Endothelial cell of umbilical vein (primary cell): ENCODE results near the gene NDFIP1. TPM values are rescaled to one million over a fixed set of nuclear protein-coding genes. Genes with fewer than 3 reads are reported as not detected.

Experiments
- BruUV-seq: library from RNA; stranded (reverse); fragments of 400-500 nt; replicated peaks from 2 replicates; lab custom pipeline; 2021; lab: Mats Ljungman, UMichigan
- CTCF ChIA-PET: fragments of 300-600, 350-600 bp; sonication (Branson Sonifier 250); formaldehyde crosslinking; loops from one replicate; lab custom pipeline; 2021; ENCODE audit warnings: antibody characterized with exemption, inconsistent platforms; lab: Charles Lee
- POLR2A ChIA-PET: fragments of 300-600, 350-600 bp; sonication (Branson Sonifier 250); formaldehyde crosslinking; loops from one replicate; lab custom pipeline; 2021; ENCODE audit warnings: antibody characterized with exemption, inconsistent platforms; lab: Charles Lee
- DNase-seq: peaks from one replicate; pipeline ENCODE4 v3.0.0-alpha.2; 2011; ENCODE audit warnings: low read depth, low spot score
- FAIRE-seq: peaks from 2 replicates; lab custom pipeline; 2011; peaks lifted over from hg19 to GRCh38; lab: Jason Lieb, UNC
- H2AFZ ChIP-seq: 2 replicates; pipeline ENCODE4 v1.6.0; 2012; ENCODE audit warnings: low read depth, low read length, control low read depth, inconsistent platforms
- H3K27ac ChIP-seq: 2 replicates; pipeline ENCODE4 v1.5.1; 2011; ENCODE audit warnings: low read depth, mild to moderate bottlenecking, control low read depth, low read length, moderate library complexity; ENCODE audit not compliant: insufficient read depth
- H3K27me3 ChIP-seq, 2 experiments: 2 replicates each; pipeline versions ENCODE4 v1.6.0 to v1.6.1; 2011; ENCODE audit warnings: low read length in 2 of 2, mixed read lengths in 1 of 2; ENCODE audit not compliant: control insufficient read depth in 2 of 2, insufficient read depth in 2 of 2
- H3K36me3 ChIP-seq, 2 experiments: 2 replicates in 1 of 2; 3 replicates in 1 of 2; pipeline ENCODE4 v1.5.1; 2011; ENCODE audit warnings: low read length in 2 of 2, mild to moderate bottlenecking in 1 of 2, moderate library complexity in 1 of 2; ENCODE audit not compliant: control insufficient read depth in 2 of 2, insufficient read depth in 2 of 2; ENCODE audit errors: extremely low read depth in 1 of 2
- H3K4me1 ChIP-seq: 3 replicates; pipeline ENCODE4 v1.5.1; 2011; ENCODE audit warnings: mild to moderate bottlenecking, low read length; ENCODE audit not compliant: control insufficient read depth, insufficient read depth; ENCODE audit errors: extremely low read depth
- H3K4me2 ChIP-seq: 2 replicates; pipeline ENCODE4 v1.6.1; 2011; ENCODE audit warnings: low read length, control low read depth, mixed read lengths; ENCODE audit not compliant: insufficient read depth
- H3K4me3 ChIP-seq, 3 experiments: fragments of 200-600 bp in 1 of 3; sonication (generic), shearing (Covaris generic) in 1 of 3; replicated peaks in 1 of 3; 2 replicates each; pipeline ENCODE4 v1.5.1; 2011 to 2016; ENCODE audit warnings: control low read depth in 3 of 3, low read length in 3 of 3, mild to moderate bottlenecking in 2 of 3, inconsistent platforms in 1 of 3, low read depth in 1 of 3, moderate library complexity in 1 of 3; ENCODE audit not compliant: insufficient read depth in 1 of 3
- H3K79me2 ChIP-seq: 2 replicates; pipeline ENCODE4 v1.6.0; 2012; ENCODE audit warnings: low read length, inconsistent platforms; ENCODE audit not compliant: control insufficient read depth, insufficient read depth
- H3K9ac ChIP-seq: replicated peaks from 2 replicates; pipeline ENCODE3; 2011; ENCODE audit warnings: low read length, control low read depth; ENCODE audit not compliant: insufficient read depth; ENCODE audit errors: extremely low read depth
- H3K9me1 ChIP-seq: replicated peaks from 3 replicates; pipeline ENCODE4 v1.6.0; 2011; ENCODE audit warnings: mild to moderate bottlenecking, low read length; ENCODE audit not compliant: control insufficient read depth, insufficient read depth; ENCODE audit errors: extremely low read depth
- H3K9me3 ChIP-seq: replicated peaks from 2 replicates; pipeline ENCODE4 v1.5.1; 2012; ENCODE audit warnings: low read length, inconsistent platforms; ENCODE audit not compliant: control insufficient read depth, insufficient read depth
- H4K20me1 ChIP-seq: replicated peaks from 2 replicates; pipeline ENCODE3; 2011; ENCODE audit warnings: mild to moderate bottlenecking, low read length; ENCODE audit not compliant: control insufficient read depth, insufficient read depth; ENCODE audit errors: extremely low read depth
- EZH2 ChIP-seq: IDR thresholded peaks from 2 replicates; pipeline ENCODE4 v1.6.1; 2012; ENCODE audit warnings: borderline replicate concordance, low read depth, mild to moderate bottlenecking, moderate library complexity, low read length, inconsistent platforms; ENCODE audit not compliant: severe bottlenecking
- FOS ChIP-seq: IDR thresholded peaks from 2 replicates; pipeline ENCODE4 v1.6.1; 2011; ENCODE audit warnings: mild to moderate bottlenecking, low read length, moderate library complexity, borderline replicate concordance; ENCODE audit not compliant: insufficient read depth
- GATA2 ChIP-seq: IDR thresholded peaks from 2 replicates; pipeline ENCODE4 v1.7.0; 2011; ENCODE audit warnings: low read depth, mild to moderate bottlenecking, moderate library complexity, mixed read lengths, low read length; ENCODE audit not compliant: insufficient read length, insufficient read depth
- JUN ChIP-seq: IDR thresholded peaks from 2 replicates; pipeline ENCODE4 v1.6.1; 2011; ENCODE audit warnings: borderline replicate concordance, low read depth; ENCODE audit not compliant: insufficient read length, insufficient read depth
- MAX ChIP-seq: IDR thresholded peaks from 2 replicates; pipeline ENCODE4 v1.6.1; 2011; ENCODE audit not compliant: insufficient read depth, insufficient read length
- MYC ChIP-seq: IDR thresholded peaks from one replicate; pipeline ENCODE4 v1.6.1; 2011; ENCODE audit warnings: mild to moderate bottlenecking, low read depth, low read length
- POLR2A ChIP-seq: IDR thresholded peaks from 2 replicates; pipeline ENCODE4 v1.6.1; 2012; ENCODE audit warnings: low read depth, mild to moderate bottlenecking, control low read depth, low read length
- POLR2AphosphoS5 ChIP-seq: IDR thresholded peaks from 2 replicates; pipeline ENCODE4 v1.6.1; 2012; ENCODE audit warnings: low read depth, mild to moderate bottlenecking, control low read depth, low read length, moderate library complexity; ENCODE audit not compliant: insufficient read depth
- dilution Hi-C: fragments of 300-500 bp; cut with MboI; formaldehyde crosslinking; loops from one replicate; pipeline ENCODE4 v1.15.0; 2019; ENCODE audit warnings: low sequenced_read_pairs; ENCODE audit not compliant: extremely low pct_ligation_motif_present
- intact Hi-C: fragments of 100-400 bp; cut with micrococcal nuclease; formaldehyde crosslinking; loops from one replicate; pipeline ENCODE4 v1.10.0; 2022
- polyA plus RNA-seq, 4 experiments: library from polyadenylated mRNA; depleted of rRNA in 3 of 4; stranded (reverse) in 3 of 4; unstranded in 1 of 4; fragments of >200 nt; gene quantifications; 2 replicates each; pipeline versions ENCODE4 v1.2.1 to v1.2.3, GENCODE V29; 2011 to 2012; ENCODE audit warnings: missing spikeins in 1 of 4
- total RNA-seq: library from RNA; stranded (reverse); gene quantifications from 2 replicates; pipeline ENCODE4 v1.2.3, GENCODE V29; 2021
- TF ChIP-seq, protein P1 (sequence below), 2 donors: IDR thresholded peaks; 1 replicate in 1 of 2; 2 replicates in 1 of 2; pipeline ENCODE4 v1.5.1; 2011; ENCODE audit warnings: low read length in 2 of 2, mild to moderate bottlenecking in 2 of 2, moderate library complexity in 2 of 2, control low read depth in 1 of 2, inconsistent platforms in 1 of 2, low read depth in 1 of 2; ENCODE audit not compliant: insufficient read depth in 1 of 2; ENCODE audit errors: extremely low read depth in 1 of 2

Gene NDFIP1
- total and polyA plus RNA-seq, 2 donors (not counting 3 experiments of a cell fraction or from before 2014, with no cell fraction given), result 12.3 to 42.6 TPM

- intact Hi-C loops, result no loop called here
- no peak for FAIRE-seq
These were observed 13.5 kb upstream of the NDFIP1 start for GRCh38 chr5:142095035-142095434.

GRCh38 chr5:142095651-142096330, 12.8 kb upstream of the NDFIP1 start:
- Histone ChIP-seq H2AFZ (no peak overlapping the region), H3K36me3 (no peaks in the 10 kb centered on the region), H3K4me1 (no peaks in the 10 kb centered on the region), H3K9me3 (no peaks in the 10 kb centered on the region), H3K27me3 (peaks cover 4 to 6% of the 10 kb centered on the region in 2 experiments), H3K9me1 (no peaks in the 10 kb centered on the region), H3K27ac (no peak overlapping the region), H3K4me3 (no peak overlapping the region), H3K9ac (no peak overlapping the region), H3K79me2 (no peaks in the 10 kb centered on the region), H3K4me2 (no peak overlapping the region), H4K20me1 (no peaks in the 10 kb centered on the region)
- intact Hi-C loops, result no loop called here
- dilution Hi-C loops, result no loop called here
- ChIA-PET CTCF (interaction anchor here (1.7 kb wide), 1 partner anchor 9 kb away, joined by 5 read pairs; no protein-coding TSS in a partner anchor), POLR2A (no interaction called here)
- no TSS peak for BruUV-seq
- TF ChIP-seq MAX (no peak), EZH2 (no peak), FOS (no peak), POLR2A (no peak), POLR2AphosphoS5 (no peak), JUN (no peak), MYC (no peak), GATA2 (no peak)
- TF ChIP-seq, protein P1, sequence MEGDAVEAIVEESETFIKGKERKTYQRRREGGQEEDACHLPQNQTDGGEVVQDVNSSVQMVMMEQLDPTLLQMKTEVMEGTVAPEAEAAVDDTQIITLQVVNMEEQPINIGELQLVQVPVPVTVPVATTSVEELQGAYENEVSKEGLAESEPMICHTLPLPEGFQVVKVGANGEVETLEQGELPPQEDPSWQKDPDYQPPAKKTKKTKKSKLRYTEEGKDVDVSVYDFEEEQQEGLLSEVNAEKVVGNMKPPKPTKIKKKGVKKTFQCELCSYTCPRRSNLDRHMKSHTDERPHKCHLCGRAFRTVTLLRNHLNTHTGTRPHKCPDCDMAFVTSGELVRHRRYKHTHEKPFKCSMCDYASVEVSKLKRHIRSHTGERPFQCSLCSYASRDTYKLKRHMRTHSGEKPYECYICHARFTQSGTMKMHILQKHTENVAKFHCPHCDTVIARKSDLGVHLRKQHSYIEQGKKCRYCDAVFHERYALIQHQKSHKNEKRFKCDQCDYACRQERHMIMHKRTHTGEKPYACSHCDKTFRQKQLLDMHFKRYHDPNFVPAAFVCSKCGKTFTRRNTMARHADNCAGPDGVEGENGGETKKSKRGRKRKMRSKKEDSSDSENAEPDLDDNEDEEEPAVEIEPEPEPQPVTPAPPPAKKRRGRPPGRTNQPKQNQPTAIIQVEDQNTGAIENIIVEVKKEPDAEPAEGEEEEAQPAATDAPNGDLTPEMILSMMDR (IDR thresholded peaks at IDR 0.05; ENCODE audit: extremely low read depth in 1 of 2, insufficient read depth in 1 of 2, low read depth in 1 of 2, low read length in 2 of 2), result no peak
- FAIRE-seq (no peak), DNase-seq (no peak)

More at GRCh38 chr5:142095035-142095434, 13.5 kb upstream of the NDFIP1 start:
- Histone ChIP-seq H3K4me3 (no peak overlapping the region), H3K36me3 (no peaks in the 10 kb centered on the region), H3K4me2 (no peak overlapping the region), H4K20me1 (no peaks in the 10 kb centered on the region), H2AFZ (no peak overlapping the region), H3K27ac (no peak overlapping the region), H3K9me3 (no peaks in the 10 kb centered on the region), H3K79me2 (no peaks in the 10 kb centered on the region), H3K4me1 (no peaks in the 10 kb centered on the region), H3K27me3 (peaks cover 4 to 6% of the 10 kb centered on the region in 2 experiments), H3K9ac (no peak overlapping the region), H3K9me1 (no peaks in the 10 kb centered on the region)
- TF ChIP-seq MAX (no peak), POLR2AphosphoS5 (no peak), MYC (no peak)
- dilution Hi-C loops, result no loop called here
- CTCF ChIA-PET, result interaction anchor here (1.7 kb wide), 1 partner anchor 9 kb away, joined by 5 read pairs; no protein-coding TSS in a partner anchor
- no TSS peak for BruUV-seq
- no peak for DNase-seq
- POLR2A ChIA-PET, result no interaction called here
